Parathyroid adenoma (tissue), 2 donors: ENCODE measurements around the gene CHMP5.

ENCODE experiments used
- H2AFZ ChIP-seq: fragments of 300-600 bp; sonication (generic); one replicate; pipeline ENCODE4 v1.7.0; 2017; ENCODE audit warnings: antibody characterized with exemption, mild to moderate bottlenecking
- H3K27ac ChIP-seq: fragments of 300-600 bp; sonication (generic); one replicate; pipeline ENCODE4 v1.7.0; 2017
- H3K27me3 ChIP-seq: fragments of 300-600 bp; sonication (generic); one replicate; pipeline ENCODE4 v1.7.0; 2017; ENCODE audit warnings: low read length; ENCODE audit not compliant: control insufficient read depth, insufficient read depth
- H3K36me3 ChIP-seq: fragments of 300-600 bp; sonication (generic); one replicate; pipeline ENCODE4 v1.7.0; 2017; ENCODE audit warnings: low read length; ENCODE audit not compliant: control insufficient read depth, insufficient read depth
- H3K4me1 ChIP-seq: fragments of 300-600 bp; sonication (generic); one replicate; pipeline ENCODE4 v1.7.0; 2017; ENCODE audit warnings: control low read depth
- H3K4me2 ChIP-seq: fragments of 300-600 bp; sonication (generic); one replicate; pipeline ENCODE4 v1.7.0; 2017; ENCODE audit warnings: low read length
- H3K4me3 ChIP-seq: fragments of 300-600 bp; sonication (generic); one replicate; pipeline ENCODE4 v1.7.0; 2017; ENCODE audit warnings: low read depth, low read length
- H3K79me2 ChIP-seq: fragments of 300-600 bp; sonication (generic); one replicate; pipeline ENCODE4 v1.7.0; 2017; ENCODE audit warnings: control low read depth
- H3K9ac ChIP-seq: fragments of 300-600 bp; sonication (generic); one replicate; pipeline ENCODE4 v1.7.0; 2017; ENCODE audit warnings: mild to moderate bottlenecking
- H3K9me3 ChIP-seq: fragments of 300-600 bp; sonication (generic); one replicate; pipeline ENCODE4 v1.7.0; 2017; ENCODE audit warnings: low read length; ENCODE audit not compliant: control insufficient read depth
- CTCF ChIP-seq: fragments of 300-600 bp; sonication (generic); IDR thresholded peaks from one replicate; pipeline ENCODE4 v1.7.0; 2017; ENCODE audit warnings: antibody characterized with exemption, mild to moderate bottlenecking
- donor health status: primary hyperparathyroidism.

CHMP5 gene

DNA sequence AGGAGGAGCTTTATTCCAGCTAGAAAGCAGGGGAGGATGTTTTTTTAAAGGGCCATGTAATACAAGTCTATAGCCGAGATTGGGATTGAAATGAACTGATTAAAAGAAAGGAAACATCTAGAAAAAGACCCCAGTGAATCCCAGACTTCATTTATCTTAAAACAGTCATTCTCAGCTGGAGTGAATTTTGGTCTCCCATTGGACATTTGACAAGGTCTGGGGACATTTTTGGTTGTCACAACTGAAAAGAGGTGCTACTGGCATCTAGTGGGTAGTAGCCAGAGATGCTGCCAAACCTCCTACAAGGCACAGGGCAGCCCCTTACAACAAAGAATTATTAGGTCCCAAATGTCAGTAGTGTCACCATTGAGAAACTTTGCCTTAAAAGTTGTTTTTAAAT lies 41.2 kb upstream of the CHMP5 start:
- Histone ChIP-seq H3K27ac (no peak overlapping the region), H3K36me3 (no peaks in the 10 kb centered on the region), H3K27me3 (no peaks in the 10 kb centered on the region), H3K4me3 (no peak overlapping the region), H3K4me2 (no peak overlapping the region), H3K9me3 (no peaks in the 10 kb centered on the region), H2AFZ (no peak overlapping the region), H3K4me1 (no peaks in the 10 kb centered on the region), H3K79me2 (no peaks in the 10 kb centered on the region), H3K9ac (no peak overlapping the region)
- peak; percentile 19 for TF ChIP-seq CTCF

- Histone ChIP-seq H3K27me3 (no peaks in the 10 kb centered on the region), H3K4me3 (no peak overlapping the region), H3K4me2 (no peak overlapping the region), H2AFZ (no peak overlapping the region), H3K9ac (no peak overlapping the region), H3K9me3 (no peaks in the 10 kb centered on the region), H3K79me2 (no peaks in the 10 kb centered on the region), H3K27ac (no peak overlapping the region), H3K36me3 (no peaks in the 10 kb centered on the region), H3K4me1 (no peaks in the 10 kb centered on the region)
- peak; percentile 60 for TF ChIP-seq CTCF
Measured at GRCh38 chr9:33225319-33226147, 39.3 kb upstream of the CHMP5 start.

DNA sequence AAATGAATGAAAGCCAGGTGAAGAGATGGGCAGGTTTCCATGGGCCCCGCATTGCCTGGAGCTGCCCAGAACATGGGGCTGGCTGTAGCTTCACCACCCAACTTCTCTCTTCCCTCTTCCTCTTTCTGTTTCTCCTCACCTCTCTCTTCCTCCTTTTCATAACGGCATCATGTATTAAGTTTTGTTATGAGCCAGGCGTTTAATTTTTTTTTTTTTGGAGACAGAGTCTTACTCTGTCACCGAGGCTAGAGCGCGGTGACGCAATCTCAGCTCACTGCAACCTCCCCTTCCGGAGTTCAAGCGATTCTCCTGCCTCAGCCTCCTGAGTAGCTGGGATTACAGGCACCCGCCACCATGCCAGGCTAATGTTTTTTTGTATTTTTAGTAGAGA lies 37.8 kb upstream of the CHMP5 start:
- Histone ChIP-seq H3K36me3 (no peaks in the 10 kb centered on the region), H3K27ac (no peak overlapping the region), H3K79me2 (no peaks in the 10 kb centered on the region), H3K27me3 (no peaks in the 10 kb centered on the region), H2AFZ (no peak overlapping the region), H3K4me3 (no peak overlapping the region), H3K9ac (no peak overlapping the region), H3K4me2 (no peak overlapping the region), H3K9me3 (no peaks in the 10 kb centered on the region), H3K4me1 (no peaks in the 10 kb centered on the region)
- no peak for TF ChIP-seq CTCF

GRCh38 chr9:33227741-33228140 lies 37.1 kb upstream of the CHMP5 start:
- no peaks in the 10 kb centered on the region for H3K79me2 ChIP-seq

More at GRCh38 chr9:33227741-33228140, 37.1 kb upstream of the CHMP5 start:
- no peaks in the 10 kb centered on the region for H3K36me3 ChIP-seq
- H3K27ac ChIP-seq: no peak overlapping the region
- H3K4me2 ChIP-seq: no peak overlapping the region
- no peak overlapping the region for H3K9ac ChIP-seq
- H3K4me1 ChIP-seq: no peaks in the 10 kb centered on the region
- no peak for TF ChIP-seq CTCF
- no peaks in the 10 kb centered on the region for H3K9me3 ChIP-seq
- H3K4me3 ChIP-seq: no peak overlapping the region
- no peaks in the 10 kb centered on the region for H3K27me3 ChIP-seq
- H2AFZ ChIP-seq: no peak overlapping the region
